Measurements from ENCODE around the gene GOLGA8M.
"Not testable (repeated sequence)": the region's sequence is repeated elsewhere in the genome, so short reads cannot be mapped to it uniquely, and the experiment has no call there.

The GOLGA8M gene

GRCh38 chr15:28663717-28664116, 48.5 kb downstream of the GOLGA8M start:
- DNase-seq (ENCODE audit: low spot score); FAIRE-seq: not testable (repeated sequence)

- DNase-seq (ENCODE audit: low spot score); FAIRE-seq: not testable (repeated sequence)
Measured at GRCh38 chr15:28660750-28661149, 51.5 kb downstream of the GOLGA8M start.

- not testable (repeated sequence) for FAIRE-seq; DNase-seq (ENCODE audit: low spot score)
Measured at GRCh38 chr15:28656018-28656360, 56.2 kb downstream of the GOLGA8M start.

- not testable (repeated sequence) for FAIRE-seq; DNase-seq (ENCODE audit: low spot score)
Measured at GRCh38 chr15:28655329-28656017, 56.7 kb downstream of the GOLGA8M start.

- FAIRE-seq; DNase-seq (ENCODE audit: low spot score): not testable (repeated sequence)
Measured at GRCh38 chr15:28654194-28654593, 58.0 kb downstream of the GOLGA8M start.

- not testable (repeated sequence) for FAIRE-seq; DNase-seq (ENCODE audit: low spot score)
Measured at GRCh38 chr15:28652538-28652937, 59.7 kb downstream of the GOLGA8M start.
